Stimulated activated memory B cell treated with anti-CD40 and anti-IgM and Interleukin-4, amounts not matched to agents 10 μg/mL and 1 μg/mL and 100 μg/mL, for 72 hours (primary cell): ENCODE results near the gene AIRE.
A peak's percentile ranks its signal among the peaks of the same experiment; 100 is the strongest.

ENCODE experiments used
- ATAC-seq: fragments of 150-1000 bp; cut with Tn5 transposase; 2 replicates; pipeline ENCODE4 v1.10.0; 2021
- H3K27ac Mint-ChIP-seq: one replicate; pipeline ENCODE4 v1.8.0; 2022; ENCODE audit warnings: mild to moderate bottlenecking, mixed read lengths
- H3K27me3 Mint-ChIP-seq: one replicate; pipeline ENCODE4 v1.8.0; 2022; ENCODE audit warnings: mixed read lengths
- H3K36me3 Mint-ChIP-seq: one replicate; pipeline ENCODE4 v1.8.0; 2022; ENCODE audit warnings: mixed read lengths
- H3K4me1 Mint-ChIP-seq: one replicate; pipeline ENCODE4 v1.8.0; 2022; ENCODE audit warnings: mixed read lengths
- H3K4me3 Mint-ChIP-seq: one replicate; pipeline ENCODE4 v1.8.0; 2022; ENCODE audit warnings: mild to moderate bottlenecking, moderate library complexity, mixed read lengths
- H3K9me3 Mint-ChIP-seq: one replicate; pipeline ENCODE4 v1.8.0; 2022; ENCODE audit warnings: mixed read lengths

AIRE gene

DNA sequence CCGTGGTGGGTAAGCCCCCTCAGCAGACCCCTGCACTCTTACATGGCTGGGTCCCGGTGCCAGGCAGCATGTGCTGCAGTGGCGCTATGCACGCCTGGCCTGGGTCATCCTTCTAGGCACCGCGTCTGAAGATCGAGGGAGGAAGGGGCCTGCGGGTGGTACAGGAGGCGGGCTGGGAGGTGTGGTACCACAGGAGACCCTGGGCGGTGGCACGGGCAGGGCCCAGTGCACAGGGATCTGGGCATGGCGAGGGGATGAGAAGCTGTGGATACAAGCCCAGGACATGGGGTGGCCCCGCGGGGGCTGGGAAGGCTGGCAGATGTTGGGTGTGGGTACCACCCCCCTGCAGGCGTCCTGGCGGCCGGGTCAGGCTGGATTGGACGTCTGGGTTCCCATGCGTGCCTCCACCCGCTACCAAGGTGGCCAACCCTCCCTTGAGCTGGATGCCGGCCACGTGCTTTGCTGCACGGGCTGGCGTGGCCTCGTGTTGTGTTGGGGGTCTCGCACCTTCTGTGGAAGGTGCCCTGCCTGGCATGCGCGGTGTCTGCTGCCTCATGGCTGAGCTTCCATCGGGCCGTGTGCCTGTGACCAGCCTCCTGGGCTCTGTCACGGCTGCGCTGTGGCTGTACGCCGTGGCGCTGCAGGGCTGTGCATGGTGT is 33.9 kb downstream of the AIRE start:
- no peak for ATAC-seq
- Mint-ChIP-seq H3K27ac (no peak overlapping the region), H3K4me1 (no peaks in the 10 kb centered on the region), H3K4me3 (no peak overlapping the region), H3K36me3 (peaks cover 42% of the 10 kb centered on the region), H3K27me3 (no peaks in the 10 kb centered on the region), H3K9me3 (no peaks in the 10 kb centered on the region)

DNA sequence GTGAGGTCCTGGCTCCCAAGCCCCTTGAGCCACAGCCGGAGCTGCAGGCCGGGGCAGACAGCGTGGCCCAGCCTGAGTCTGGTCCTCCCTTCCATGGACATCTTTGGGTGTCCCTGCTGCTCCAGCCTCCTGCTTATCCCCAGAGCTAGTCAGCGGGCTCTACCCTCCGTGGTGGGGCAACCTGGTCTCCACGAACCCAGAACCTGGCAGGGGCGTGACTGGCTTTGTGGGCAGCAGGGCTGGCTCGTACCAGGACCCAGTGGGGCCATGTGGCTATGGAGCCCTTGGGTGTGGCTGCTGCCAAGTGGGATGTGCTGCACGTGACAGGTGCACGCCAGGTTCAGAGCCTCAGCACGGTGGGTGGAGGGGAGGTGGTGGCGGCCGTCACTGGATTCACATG is 35.2 kb downstream of the AIRE start:
- H3K27ac Mint-ChIP-seq = no peak overlapping the region

DNA sequence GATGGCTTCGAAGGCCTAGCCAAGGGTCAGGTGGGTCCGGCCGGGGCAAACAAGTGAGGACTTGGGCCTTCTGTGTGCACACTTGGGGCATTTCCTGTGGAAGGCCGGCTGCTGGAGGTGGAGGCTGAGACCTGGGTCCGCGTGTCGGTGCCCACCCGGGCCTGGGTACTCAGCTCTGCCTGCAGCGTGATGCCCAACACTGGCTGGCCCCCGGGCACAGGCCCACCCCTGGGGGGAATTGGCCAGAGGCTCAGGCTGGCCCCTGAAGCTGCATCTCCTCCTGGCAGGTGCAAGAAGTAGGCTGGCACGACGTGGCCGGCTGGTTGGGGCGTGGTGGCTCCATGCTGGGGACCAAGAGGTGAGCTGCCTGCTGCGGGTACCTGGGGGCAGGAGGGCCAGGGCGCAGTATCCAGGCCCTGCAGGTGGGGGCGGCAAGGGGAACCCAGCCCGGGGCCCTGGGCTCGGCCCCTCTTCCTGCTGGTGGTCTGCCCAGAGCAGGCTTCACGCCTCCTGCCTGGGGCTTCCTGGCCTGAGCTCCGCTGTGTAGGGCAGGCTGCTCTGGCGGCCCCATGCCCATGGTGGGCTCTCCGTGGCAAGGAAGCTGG is 36.3 kb downstream of the AIRE start:
- H3K4me1 Mint-ChIP-seq = no peaks in the 10 kb centered on the region
- H3K36me3 Mint-ChIP-seq = peaks cover 44% of the 10 kb centered on the region
- ATAC-seq = no peak
- no peak overlapping the region for H3K4me3 Mint-ChIP-seq
- no peak overlapping the region for H3K27ac Mint-ChIP-seq
- no peaks in the 10 kb centered on the region for H3K9me3 Mint-ChIP-seq
- H3K27me3 Mint-ChIP-seq = no peaks in the 10 kb centered on the region

More for the DNA sequence above, 35.2 kb downstream of the AIRE start:
- Mint-ChIP-seq H3K27me3 (no peaks in the 10 kb centered on the region), H3K36me3 (peaks cover 51% of the 10 kb centered on the region), H3K4me1 (no peaks in the 10 kb centered on the region), H3K9me3 (no peaks in the 10 kb centered on the region), H3K4me3 (no peak overlapping the region)
- no peak for ATAC-seq

DNA sequence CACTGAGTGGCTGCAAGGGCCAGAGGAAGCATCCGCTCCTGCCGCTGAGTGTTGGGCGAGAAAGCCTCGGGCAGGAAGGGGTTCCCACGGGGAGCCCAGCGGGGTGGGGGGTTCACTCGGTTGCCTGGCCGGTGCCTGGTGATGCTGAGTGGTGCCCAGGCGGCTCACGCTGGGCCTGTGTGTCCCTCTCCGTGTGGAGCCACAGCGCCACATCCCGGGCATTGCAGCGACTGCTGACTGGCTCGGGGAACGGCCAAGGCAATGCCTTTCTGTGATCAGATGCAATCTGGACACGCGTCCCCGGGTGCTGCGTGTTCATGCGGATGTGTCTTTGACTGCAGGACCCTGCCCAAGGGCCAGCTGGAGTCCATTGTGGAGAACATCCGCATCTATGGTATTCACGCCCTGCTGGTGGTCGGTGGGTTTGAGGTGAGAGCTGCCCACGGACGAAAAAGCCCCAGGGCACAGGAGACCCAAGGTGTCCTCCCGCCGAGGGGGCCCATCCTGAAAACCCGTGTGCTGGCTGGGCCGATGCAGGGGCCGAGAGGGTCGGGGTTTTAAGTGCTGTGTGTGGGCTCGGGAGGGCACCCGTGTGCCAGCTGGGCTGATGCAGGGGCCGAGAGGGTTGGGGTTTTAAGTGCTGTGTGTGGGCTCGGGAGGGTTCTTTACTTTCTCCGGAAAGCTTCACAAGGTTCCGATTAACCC is 37.1 kb downstream of the AIRE start:
- Mint-ChIP-seq H3K27ac (no peak overlapping the region), H3K9me3 (no peaks in the 10 kb centered on the region), H3K36me3 (peaks cover 44% of the 10 kb centered on the region), H3K4me1 (no peaks in the 10 kb centered on the region), H3K27me3 (no peaks in the 10 kb centered on the region), H3K4me3 (no peak overlapping the region)
- no peak for ATAC-seq

DNA sequence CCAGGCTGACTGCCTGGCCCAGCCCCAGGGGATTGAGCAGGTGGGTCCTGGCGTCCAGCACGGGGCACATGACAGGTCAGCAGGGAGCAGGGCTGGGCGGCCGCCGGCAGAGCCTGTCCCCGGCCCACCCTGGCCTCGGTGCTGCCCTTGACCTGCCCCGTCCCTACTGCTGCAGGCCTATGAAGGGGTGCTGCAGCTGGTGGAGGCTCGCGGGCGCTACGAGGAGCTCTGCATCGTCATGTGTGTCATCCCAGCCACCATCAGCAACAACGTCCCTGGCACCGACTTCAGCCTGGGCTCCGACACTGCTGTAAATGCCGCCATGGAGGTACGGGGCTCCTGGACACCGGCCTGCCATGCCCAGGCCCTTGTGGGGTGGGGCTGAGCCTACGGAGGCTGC is 37.9 kb downstream of the AIRE start:
- Mint-ChIP-seq H3K36me3 (peaks cover 38% of the 10 kb centered on the region), H3K27ac (no peak overlapping the region), H3K4me1 (no peaks in the 10 kb centered on the region), H3K9me3 (no peaks in the 10 kb centered on the region), H3K4me3 (no peak overlapping the region), H3K27me3 (no peaks in the 10 kb centered on the region)
- no peak for ATAC-seq

DNA sequence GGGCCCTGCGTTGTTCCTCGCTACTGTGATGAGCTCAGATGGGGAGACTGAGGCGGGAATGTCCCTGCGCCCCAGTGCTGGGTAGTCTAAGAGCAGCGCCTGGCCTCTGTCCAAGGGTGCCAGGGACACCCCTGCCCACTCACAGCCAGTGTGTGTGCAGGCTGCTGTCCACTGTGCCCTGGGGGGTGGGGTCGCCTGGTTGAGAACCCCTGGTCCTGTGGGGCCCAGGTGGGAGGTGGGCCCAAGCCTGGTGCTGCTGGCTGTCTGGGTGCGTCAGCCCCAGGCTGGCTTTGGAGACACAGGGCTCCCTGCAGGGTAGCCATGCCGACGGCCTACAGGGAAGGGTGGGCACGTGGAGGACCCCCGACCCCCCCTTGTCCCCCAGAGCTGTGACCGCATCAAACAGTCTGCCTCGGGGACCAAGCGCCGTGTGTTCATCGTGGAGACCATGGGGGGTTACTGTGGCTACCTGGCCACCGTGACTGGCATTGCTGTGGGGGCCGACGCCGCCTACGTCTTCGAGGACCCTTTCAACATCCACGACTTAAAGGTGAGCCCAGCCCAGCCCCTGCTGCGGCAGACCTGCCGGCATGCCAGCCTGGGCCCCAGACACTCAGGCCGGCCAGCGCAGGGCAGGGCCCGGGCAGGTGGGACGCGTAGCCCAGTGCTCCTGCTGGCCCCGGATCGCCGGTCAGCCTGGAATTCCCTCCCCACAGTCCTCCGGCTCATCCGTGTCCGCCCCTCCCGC is 38.6 kb downstream of the AIRE start:
- no peaks in the 10 kb centered on the region for H3K27me3 Mint-ChIP-seq
- no peak overlapping the region for H3K27ac Mint-ChIP-seq
- ATAC-seq = no peak
- H3K4me1 Mint-ChIP-seq = no peaks in the 10 kb centered on the region
- H3K36me3 Mint-ChIP-seq = peaks cover 31% of the 10 kb centered on the region
- H3K4me3 Mint-ChIP-seq = no peak overlapping the region
- H3K9me3 Mint-ChIP-seq = no peaks in the 10 kb centered on the region

DNA sequence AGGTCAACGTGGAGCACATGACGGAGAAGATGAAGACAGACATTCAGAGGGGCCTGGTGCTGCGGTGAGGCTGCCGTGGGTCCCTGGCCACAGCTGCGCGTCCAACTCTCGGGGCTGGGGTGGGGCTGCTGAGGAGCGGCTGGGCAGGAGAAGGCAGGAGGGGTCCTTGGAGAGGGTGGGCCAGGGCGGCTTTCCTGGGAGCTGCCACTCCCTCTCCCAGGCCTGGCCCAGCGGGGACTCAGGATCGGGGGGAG is 39.1 kb downstream of the AIRE start:
- ATAC-seq = no peak
- Mint-ChIP-seq H3K36me3 (peaks cover 28% of the 10 kb centered on the region), H3K4me1 (no peaks in the 10 kb centered on the region), H3K27ac (no peak overlapping the region), H3K9me3 (no peaks in the 10 kb centered on the region), H3K27me3 (no peaks in the 10 kb centered on the region), H3K4me3 (no peak overlapping the region)

DNA sequence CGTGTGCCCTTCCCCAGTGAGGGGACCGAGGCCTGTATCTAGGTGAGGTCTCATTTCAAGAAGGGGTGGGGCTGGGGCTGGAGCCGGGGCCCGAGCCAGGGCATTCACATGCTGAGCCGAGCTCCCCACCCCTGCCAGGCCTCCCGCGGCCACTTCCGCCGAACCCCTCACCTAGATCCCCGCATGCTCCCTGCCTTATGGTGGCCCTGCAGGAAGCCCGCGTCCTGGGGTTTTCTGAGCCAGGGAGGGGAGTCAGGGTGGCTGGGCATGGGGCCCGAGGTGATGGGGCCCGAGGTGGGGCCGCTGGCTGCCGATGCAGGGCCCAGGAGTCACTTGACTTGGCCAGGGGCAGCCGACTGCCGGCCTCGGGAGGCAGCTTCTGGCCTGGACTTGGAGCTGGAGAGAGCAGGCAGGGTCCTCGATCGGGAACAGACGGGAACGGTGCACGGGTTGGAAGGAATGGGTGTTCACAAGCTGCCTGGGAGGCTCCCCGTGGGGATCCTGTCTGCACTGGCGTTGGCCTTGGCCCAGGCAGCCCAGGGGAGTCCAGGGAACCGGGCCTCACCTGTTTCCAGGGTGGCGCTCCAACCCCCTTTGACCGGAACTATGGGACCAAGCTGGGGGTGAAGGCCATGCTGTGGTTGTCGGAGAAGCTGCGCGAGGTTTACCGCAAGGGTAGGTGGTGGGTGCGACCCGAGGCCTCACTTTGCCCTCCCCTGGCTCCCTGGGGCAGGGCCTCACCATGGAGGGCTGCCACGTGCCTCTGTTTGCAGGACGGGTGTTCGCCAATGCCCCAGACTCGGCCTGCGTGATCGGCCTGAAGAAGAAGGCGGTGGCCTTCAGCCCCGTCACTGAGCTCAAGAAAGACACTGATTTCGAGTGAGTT is 40.0 kb downstream of the AIRE start:
- H3K9me3 Mint-ChIP-seq = no peaks in the 10 kb centered on the region
- ATAC-seq = no peak
- H3K36me3 Mint-ChIP-seq = peaks cover 28% of the 10 kb centered on the region
- H3K4me3 Mint-ChIP-seq = no peak overlapping the region
- no peaks in the 10 kb centered on the region for H3K27me3 Mint-ChIP-seq
- H3K4me1 Mint-ChIP-seq = no peaks in the 10 kb centered on the region
- H3K27ac Mint-ChIP-seq = no peak overlapping the region

DNA sequence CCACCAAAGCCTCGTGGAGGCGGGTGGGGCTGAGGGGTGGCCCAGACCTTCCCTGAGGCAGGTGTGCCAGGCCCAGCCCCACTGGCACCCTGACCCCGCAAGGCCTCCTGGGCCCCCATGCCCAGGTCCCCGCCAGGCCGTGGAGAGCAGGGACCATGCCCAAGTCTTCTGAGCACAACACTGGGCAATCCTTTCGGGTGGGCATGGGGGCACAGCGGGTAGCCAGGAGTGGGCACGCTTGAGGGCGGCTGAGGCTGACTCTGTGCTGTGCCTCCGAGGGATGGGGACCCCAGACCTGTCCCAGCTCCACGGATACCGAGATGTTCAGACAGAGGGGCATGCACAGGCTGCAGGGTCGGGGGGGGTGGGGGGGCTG is 40.6 kb downstream of the AIRE start:
- Mint-ChIP-seq H3K27ac (no peak overlapping the region), H3K9me3 (no peaks in the 10 kb centered on the region), H3K27me3 (no peaks in the 10 kb centered on the region), H3K36me3 (peaks cover 28% of the 10 kb centered on the region), H3K4me3 (no peak overlapping the region), H3K4me1 (no peaks in the 10 kb centered on the region)
- no peak for ATAC-seq

DNA sequence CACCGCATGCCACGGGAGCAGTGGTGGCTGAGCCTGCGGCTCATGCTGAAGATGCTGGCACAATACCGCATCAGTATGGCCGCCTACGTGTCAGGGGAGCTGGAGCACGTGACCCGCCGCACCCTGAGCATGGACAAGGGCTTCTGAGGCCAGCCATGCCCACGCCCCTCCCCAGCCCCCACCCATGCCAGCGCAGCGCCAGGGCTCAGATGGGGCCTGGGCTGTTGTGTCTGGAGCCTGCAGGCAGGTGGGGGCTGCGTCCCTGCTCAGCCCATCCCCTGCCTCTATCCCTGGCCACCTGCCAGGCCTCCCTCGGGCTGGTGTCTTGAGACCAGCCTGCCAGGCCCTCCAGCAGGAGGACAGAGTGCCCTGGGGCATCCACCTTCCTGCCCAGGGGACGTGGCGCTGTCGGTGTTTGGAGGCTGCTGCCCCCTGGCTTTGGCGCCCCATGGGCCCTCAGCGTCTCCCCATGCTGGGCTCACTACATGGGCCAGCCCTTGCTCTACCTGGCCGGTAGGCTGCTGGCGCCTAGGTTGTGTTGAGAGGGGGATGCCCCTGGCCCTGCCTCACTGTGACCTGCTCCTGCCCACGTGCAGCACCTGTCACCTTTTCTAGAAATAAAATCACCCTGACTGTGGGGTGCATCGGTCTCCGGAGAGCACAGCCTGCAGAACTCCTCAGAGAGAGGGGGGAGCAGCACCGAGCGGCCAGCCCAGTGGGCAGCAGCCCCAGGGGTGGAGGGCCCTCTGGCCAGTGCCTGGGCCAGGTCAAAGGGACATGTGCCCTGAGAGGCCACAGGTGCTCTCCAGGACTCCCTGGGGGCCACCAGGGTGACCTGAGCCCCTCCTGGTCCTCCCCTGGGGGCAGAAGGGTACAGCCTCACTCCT is 41.3 kb downstream of the AIRE start:
- no peaks in the 10 kb centered on the region for H3K9me3 Mint-ChIP-seq
- H3K4me1 Mint-ChIP-seq = no peaks in the 10 kb centered on the region
- H3K27ac Mint-ChIP-seq = no peak overlapping the region
- H3K27me3 Mint-ChIP-seq = no peaks in the 10 kb centered on the region
- no peak for ATAC-seq
- H3K4me3 Mint-ChIP-seq = no peak overlapping the region
- H3K36me3 Mint-ChIP-seq = peaks cover 26% of the 10 kb centered on the region

DNA sequence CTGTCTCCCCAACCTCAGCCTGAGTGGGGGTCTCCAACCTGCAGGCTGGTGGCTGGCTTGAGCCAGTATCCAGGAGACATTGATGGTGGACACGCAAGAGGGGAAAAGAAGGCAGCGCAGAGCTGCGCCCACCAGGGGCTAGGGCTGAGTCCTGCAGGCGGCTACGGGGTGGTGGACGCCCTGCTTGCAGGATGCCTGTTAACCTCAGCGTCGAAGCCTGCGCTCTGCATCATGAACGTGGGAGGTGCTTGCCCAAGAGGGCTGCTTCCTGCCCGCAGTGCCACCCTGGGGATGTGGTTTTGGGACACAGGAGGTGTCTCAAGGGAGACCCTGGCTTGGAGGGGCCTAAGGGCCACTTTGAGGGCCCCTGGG is 41.9 kb downstream of the AIRE start:
- no peak overlapping the region for H3K4me3 Mint-ChIP-seq
- no peak for ATAC-seq

DNA sequence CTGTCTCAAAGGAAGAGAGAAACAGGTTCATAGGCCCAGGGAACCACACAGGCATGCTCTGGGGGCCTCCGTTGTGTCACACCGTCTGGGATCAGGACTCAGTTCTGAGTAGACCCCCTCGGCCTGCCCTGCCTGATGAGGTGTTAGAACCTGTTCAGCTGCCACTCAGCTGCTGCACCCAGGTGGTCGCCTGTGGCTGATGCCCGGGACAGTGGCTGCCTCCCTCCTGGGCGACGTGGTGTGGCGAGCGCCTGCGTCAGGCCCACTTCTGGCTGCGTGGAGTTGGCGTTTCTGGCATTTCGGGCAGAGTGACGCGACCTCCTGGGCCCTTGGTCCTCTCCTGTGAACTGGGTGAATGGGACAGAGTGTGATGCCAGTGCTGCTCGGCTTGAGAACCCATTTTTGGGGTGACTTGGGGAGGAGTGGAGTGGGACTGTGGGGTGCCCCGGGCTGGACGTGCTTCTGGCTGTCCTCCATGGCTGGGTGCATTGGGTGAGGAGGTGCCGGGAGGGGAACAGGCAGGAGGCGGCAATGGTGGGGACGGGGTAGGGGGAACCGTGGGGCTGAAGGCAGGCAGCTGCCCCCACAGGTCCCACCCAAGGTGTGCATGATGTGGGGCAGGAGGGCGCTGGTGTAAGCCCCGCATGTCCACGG is 42.7 kb downstream of the AIRE start:
- peaks cover 17% of the 10 kb centered on the region for H3K36me3 Mint-ChIP-seq

More for the DNA sequence above, 41.9 kb downstream of the AIRE start:
- Mint-ChIP-seq H3K27ac (no peak overlapping the region), H3K36me3 (peaks cover 25% of the 10 kb centered on the region), H3K9me3 (no peaks in the 10 kb centered on the region), H3K27me3 (no peaks in the 10 kb centered on the region), H3K4me1 (no peaks in the 10 kb centered on the region)

DNA sequence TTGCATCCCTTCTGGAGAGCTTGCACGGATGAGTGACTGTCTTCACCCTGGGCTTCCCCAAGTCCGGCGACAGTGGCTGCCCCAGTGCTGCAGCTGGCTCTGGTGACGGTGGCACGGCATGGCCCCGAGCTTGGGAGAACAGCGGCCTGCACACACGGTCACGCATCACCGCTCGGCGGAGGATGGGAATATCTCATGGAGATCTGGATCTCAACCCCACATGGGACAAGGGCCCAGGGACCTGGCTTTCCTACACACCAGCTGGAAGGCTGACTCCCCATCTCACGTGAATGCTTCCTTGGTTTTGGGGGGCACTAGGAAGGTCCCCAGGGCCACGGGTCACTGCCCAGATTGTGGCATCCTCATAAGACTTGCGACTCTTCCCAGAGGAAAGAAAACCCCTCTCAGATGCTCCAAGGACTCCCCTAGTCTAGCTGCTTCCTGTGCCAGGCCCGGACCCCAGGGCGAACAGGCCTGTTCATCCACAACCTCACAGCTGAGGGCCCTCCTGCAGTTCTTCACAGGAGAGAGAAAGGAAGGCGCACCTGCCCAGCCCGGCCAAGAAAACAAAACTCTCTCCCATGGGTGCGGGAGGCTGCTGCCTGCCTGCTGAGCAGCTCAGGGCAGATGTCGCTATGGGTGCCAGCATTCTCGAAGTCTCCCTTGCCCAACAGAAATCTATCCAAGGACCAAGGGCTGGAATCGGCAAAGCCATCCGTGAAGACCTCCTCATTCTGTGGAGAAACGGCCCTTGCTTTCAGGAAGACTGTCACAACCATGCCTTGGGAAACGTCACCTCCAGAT is 43.6 kb downstream of the AIRE start:
- Mint-ChIP-seq H3K9me3 (no peaks in the 10 kb centered on the region), H3K27me3 (no peaks in the 10 kb centered on the region), H3K36me3 (peaks cover 16% of the 10 kb centered on the region), H3K27ac (no peak overlapping the region), H3K4me1 (no peaks in the 10 kb centered on the region), H3K4me3 (no peak overlapping the region)
- ATAC-seq = no peak

More for the DNA sequence above, 42.7 kb downstream of the AIRE start:
- H3K4me3 Mint-ChIP-seq = no peak overlapping the region
- H3K9me3 Mint-ChIP-seq = no peaks in the 10 kb centered on the region
- ATAC-seq = no peak
- H3K4me1 Mint-ChIP-seq = no peaks in the 10 kb centered on the region
- H3K27ac Mint-ChIP-seq = peak overlapping the region; percentile 11
- H3K27me3 Mint-ChIP-seq = no peaks in the 10 kb centered on the region
